Stimulated activated naive CD4-positive, alpha-beta T cell treated with Interleukin-2 at 50 U/mL for 16 hours (primary cell): ENCODE measurements around the gene COPZ1.
"Not testable (repeated sequence)": the region's sequence is repeated elsewhere in the genome, so short reads cannot be mapped to it uniquely, and the experiment has no call there.

ENCODE experiments used
- DNase-seq: peaks from one replicate; lab custom pipeline; 2025; lab: John Stamatoyannopoulos, UW

The COPZ1 gene

GRCh38 chr12:54324617-54325441 lies at the start of gene COPZ1:
Gene COPZ1, plus strand, starts transcription at chr12:54325131. Its CDS starts 33 bp downstream, at chr12:54325164.
- peak; percentile 98 for DNase-seq

GRCh38 chr12:54276368-54276767 lies 48.6 kb upstream of the COPZ1 start:
- no peak for DNase-seq

- DNase-seq: no peak
Measured at GRCh38 chr12:54277823-54278276, 47.1 kb upstream of the COPZ1 start.

- no peak for DNase-seq
Measured at GRCh38 chr12:54279227-54279631, 45.7 kb upstream of the COPZ1 start.

- DNase-seq: peak; percentile 98
Measured at GRCh38 chr12:54279632-54280467, 45.1 kb upstream of the COPZ1 start, which contains the start of gene CBX5. Gene CBX5, minus strand, starts transcription at chr12:54280122. Its CDS starts 22,472 bp downstream, at chr12:54257650.

- peak; percentile 96 for DNase-seq
Measured at GRCh38 chr12:54280468-54281260, 44.3 kb upstream of the COPZ1 start, which contains the start of gene HNRNPA1. Gene HNRNPA1, plus strand, starts transcription at chr12:54280726. Its CDS starts 82 bp downstream, at chr12:54280808.

- not testable (repeated sequence) for DNase-seq
Measured at GRCh38 chr12:54281261-54281638, 43.7 kb upstream of the COPZ1 start.

GRCh38 chr12:54281694-54282093 lies 43.2 kb upstream of the COPZ1 start:
- not testable (repeated sequence) for DNase-seq

- DNase-seq: peak; percentile 51
Measured at GRCh38 chr12:54282949-54283593, 41.9 kb upstream of the COPZ1 start.

GRCh38 chr12:54284070-54284780 lies 40.7 kb upstream of the COPZ1 start:
- not testable (repeated sequence) for DNase-seq

GRCh38 chr12:54285150-54286041 lies 39.5 kb upstream of the COPZ1 start:
- no peak for DNase-seq

- no peak for DNase-seq
Measured at GRCh38 chr12:54286042-54287030, 38.6 kb upstream of the COPZ1 start.

- DNase-seq: no peak
Measured at GRCh38 chr12:54287261-54288157, 37.4 kb upstream of the COPZ1 start.

GRCh38 chr12:54292083-54292930 lies 32.6 kb upstream of the COPZ1 start:
- DNase-seq: no peak

- no peak for DNase-seq
Measured at GRCh38 chr12:54292931-54293241, 32.0 kb upstream of the COPZ1 start.

- DNase-seq: peak; percentile 35
Measured at GRCh38 chr12:54294152-54294952, 30.6 kb upstream of the COPZ1 start.
